Measurements from ENCODE around the gene OR14J1.
"Not testable (repeated sequence)": the region's sequence is repeated elsewhere in the genome, so short reads cannot be mapped to it uniquely, and the experiment has no call there.

Gene OR14J1

DNA sequence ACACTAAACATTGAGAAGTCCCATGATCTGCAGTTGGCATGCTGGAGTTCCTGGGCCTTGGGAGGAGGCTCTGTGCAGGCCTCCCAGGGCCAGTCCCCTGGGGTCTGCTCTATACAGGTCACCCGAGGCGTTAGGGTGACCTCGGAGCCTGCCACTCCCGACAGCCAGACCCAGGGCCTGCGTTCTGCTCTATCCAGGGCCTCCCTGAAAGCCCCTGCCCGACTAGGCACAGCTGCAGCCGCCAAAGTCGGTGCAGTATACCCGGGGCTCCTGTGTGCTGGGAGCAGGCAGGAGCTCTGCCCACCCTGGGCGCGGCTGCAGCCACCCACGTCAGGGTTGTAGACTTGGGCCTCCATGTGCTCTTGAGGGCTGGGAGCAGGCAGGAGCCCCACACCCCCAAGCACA lies 6.3 kb upstream of the OR14J1 start:
- no peaks in the 10 kb centered on the region for H3K79me1 ChIP-seq (ENCODE audit: low read length)
- no peaks in the 10 kb centered on the region for H3K36me3 ChIP-seq (ENCODE audit: control insufficient read depth, insufficient read depth, low read length)
- H2BK15ac ChIP-seq (replicated peaks; ENCODE audit: low read depth): no peak overlapping the region
- H4K5ac ChIP-seq (ENCODE audit: low read length): no peak overlapping the region
- no peak overlapping the region for H2AK5ac ChIP-seq (ENCODE audit: low read length)
- no peak overlapping the region for H3K4ac ChIP-seq (ENCODE audit: low read depth, low read length)
- H3K4me3 ChIP-seq (ENCODE audit: low read length): no peak overlapping the region
- no peak overlapping the region for H2BK120ac ChIP-seq (ENCODE audit: low read depth, low read length)
- H3K27me3 ChIP-seq (ENCODE audit: insufficient read depth, low read length, poor library complexity): no peaks in the 10 kb centered on the region
- no peaks in the 10 kb centered on the region for H3K79me2 ChIP-seq (ENCODE audit: control insufficient read depth, insufficient read depth, low read length)
- H2BK5ac ChIP-seq (ENCODE audit: low read length): no peak overlapping the region
- no peak overlapping the region for H3K4me2 ChIP-seq (ENCODE audit: low read length)
- H3K56ac ChIP-seq (ENCODE audit: low read length): no peak overlapping the region
- no peak overlapping the region for H3K23ac ChIP-seq (ENCODE audit: low read length)
- no CpG with 5 or more reads among the region's 12 CpGs for WGBS (ENCODE audit: extremely low coverage, insufficient coverage, low lambda C conversion rate)
- H3K18ac ChIP-seq (ENCODE audit: low read length): no peak overlapping the region
- H3K4me1 ChIP-seq (ENCODE audit: control insufficient read depth, low read depth, low read length): no peaks in the 10 kb centered on the region
- no peak overlapping the region for H3K9ac ChIP-seq (ENCODE audit: low read length)
- DNase-seq: no peak
- no peak overlapping the region for H4K8ac ChIP-seq (ENCODE audit: low read depth, low read length)
- H3K27ac ChIP-seq (ENCODE audit: low read depth, low read length): no peak overlapping the region

DNA sequence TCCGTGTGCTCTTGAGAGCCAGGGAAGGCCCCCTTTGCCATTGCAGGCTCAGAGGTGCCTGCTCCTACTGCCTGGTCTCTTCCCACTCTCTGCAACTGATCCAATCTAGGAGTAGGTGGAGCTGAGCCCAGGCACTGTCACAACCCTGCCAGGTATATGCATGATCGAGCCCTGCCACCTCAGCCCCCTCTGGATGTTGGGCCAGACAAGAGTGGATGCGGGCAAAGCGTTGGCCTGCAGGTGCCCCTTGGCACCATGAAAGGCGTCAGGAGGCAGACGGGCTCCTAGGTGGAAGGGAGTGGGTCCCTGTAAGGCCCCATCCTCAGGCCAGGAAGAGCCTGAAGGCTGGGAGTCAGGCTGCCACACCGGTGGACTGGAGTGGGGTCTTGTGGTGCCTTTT lies 5.9 kb upstream of the OR14J1 start:
- Histone ChIP-seq H3K9ac (ENCODE audit: low read length) (no peak overlapping the region), H3K23ac (ENCODE audit: low read length) (no peak overlapping the region), H3K4me1 (ENCODE audit: control insufficient read depth, low read depth, low read length) (no peaks in the 10 kb centered on the region), H2BK15ac (replicated peaks; ENCODE audit: low read depth) (no peak overlapping the region), H3K4ac (ENCODE audit: low read depth, low read length) (no peak overlapping the region), H3K27ac (ENCODE audit: low read depth, low read length) (no peak overlapping the region), H3K36me3 (ENCODE audit: control insufficient read depth, insufficient read depth, low read length) (no peaks in the 10 kb centered on the region), H3K27me3 (ENCODE audit: insufficient read depth, low read length, poor library complexity) (no peaks in the 10 kb centered on the region), H4K8ac (ENCODE audit: low read depth, low read length) (no peak overlapping the region), H2BK5ac (ENCODE audit: low read length) (no peak overlapping the region), H3K79me1 (ENCODE audit: low read length) (no peaks in the 10 kb centered on the region), H4K5ac (ENCODE audit: low read length) (no peak overlapping the region), H3K18ac (ENCODE audit: low read length) (no peak overlapping the region), H3K56ac (ENCODE audit: low read length) (no peak overlapping the region), H2BK120ac (ENCODE audit: low read depth, low read length) (no peak overlapping the region), H3K79me2 (ENCODE audit: control insufficient read depth, insufficient read depth, low read length) (no peaks in the 10 kb centered on the region), H3K4me3 (ENCODE audit: low read length) (no peak overlapping the region), H2AK5ac (ENCODE audit: low read length) (no peak overlapping the region), H3K4me2 (ENCODE audit: low read length) (no peak overlapping the region)
- WGBS (ENCODE audit: extremely low coverage, insufficient coverage, low lambda C conversion rate): no CpG with 5 or more reads among the region's 7 CpGs
- DNase-seq: no peak

DNA sequence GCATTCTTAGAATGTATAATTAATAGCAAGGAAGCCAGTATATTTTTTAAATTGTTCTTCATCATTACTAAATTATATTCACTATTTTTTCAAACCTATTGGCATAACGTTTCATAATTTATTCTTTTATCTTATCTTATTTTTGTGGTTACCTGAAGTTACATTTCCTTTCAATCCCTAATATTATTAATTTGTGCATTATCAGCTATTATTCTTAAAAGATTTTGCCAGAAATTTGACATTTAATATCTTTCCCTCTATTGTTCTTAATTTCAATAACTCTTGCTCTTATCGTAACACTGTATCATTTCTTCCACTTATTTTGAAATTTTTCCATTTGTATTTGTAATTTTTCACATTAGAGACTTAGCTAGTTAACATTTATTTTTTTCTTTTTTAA lies 18.4 kb downstream of the OR14J1 start:
- no peak overlapping the region for H3K4ac ChIP-seq (ENCODE audit: low read depth, low read length)
- no peak overlapping the region for H3K56ac ChIP-seq (ENCODE audit: low read length)
- H2BK15ac ChIP-seq (replicated peaks; ENCODE audit: low read depth): no peak overlapping the region
- H3K23ac ChIP-seq (ENCODE audit: low read length): no peak overlapping the region
- H2BK5ac ChIP-seq (ENCODE audit: low read length): no peak overlapping the region
- H3K27me3 ChIP-seq (ENCODE audit: insufficient read depth, low read length, poor library complexity): no peaks in the 10 kb centered on the region
- H2BK120ac ChIP-seq (ENCODE audit: low read depth, low read length): no peak overlapping the region
- no peak overlapping the region for H3K4me2 ChIP-seq (ENCODE audit: low read length)
- no peak overlapping the region for H3K9ac ChIP-seq (ENCODE audit: low read length)
- WGBS (ENCODE audit: extremely low coverage, insufficient coverage, low lambda C conversion rate): 100% methylated on average over 1 of the region's 2 CpGs
- no peaks in the 10 kb centered on the region for H3K79me1 ChIP-seq (ENCODE audit: low read length)
- H3K36me3 ChIP-seq (ENCODE audit: control insufficient read depth, insufficient read depth, low read length): no peaks in the 10 kb centered on the region
- H3K27ac ChIP-seq (ENCODE audit: low read depth, low read length): no peak overlapping the region
- no peak overlapping the region for H4K8ac ChIP-seq (ENCODE audit: low read depth, low read length)
- H3K18ac ChIP-seq (ENCODE audit: low read length): no peak overlapping the region
- no peak overlapping the region for H3K4me3 ChIP-seq (ENCODE audit: low read length)
- no peaks in the 10 kb centered on the region for H3K4me1 ChIP-seq (ENCODE audit: control insufficient read depth, low read depth, low read length)
- DNase-seq: no peak
- H4K5ac ChIP-seq (ENCODE audit: low read length): no peak overlapping the region
- no peaks in the 10 kb centered on the region for H3K79me2 ChIP-seq (ENCODE audit: control insufficient read depth, insufficient read depth, low read length)
- no peak overlapping the region for H2AK5ac ChIP-seq (ENCODE audit: low read length)

DNA sequence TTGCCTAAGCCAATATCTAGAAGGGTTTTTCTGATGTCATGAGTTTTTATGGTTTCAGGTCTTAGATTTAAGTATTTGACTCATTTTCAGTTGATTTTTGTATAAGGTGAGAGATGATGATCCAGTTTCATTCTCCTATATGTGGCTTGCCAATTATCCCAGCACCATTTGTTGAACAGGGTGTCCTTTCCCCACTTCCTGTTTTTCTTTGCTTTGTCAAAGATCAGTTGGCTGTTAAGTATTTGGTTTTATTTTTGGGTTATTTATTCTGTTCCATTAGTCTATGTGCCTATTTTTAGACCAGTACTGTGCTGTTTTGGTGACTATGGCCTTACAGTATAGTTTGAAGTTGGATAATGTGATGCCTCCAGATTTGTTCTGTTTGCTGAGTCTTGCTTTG lies 21.8 kb downstream of the OR14J1 start:
- not testable (repeated sequence) for H3K36me3 ChIP-seq (ENCODE audit: control insufficient read depth, insufficient read depth, low read length); H3K56ac ChIP-seq (ENCODE audit: low read length); H2BK5ac ChIP-seq (ENCODE audit: low read length); H3K79me2 ChIP-seq (ENCODE audit: control insufficient read depth, insufficient read depth, low read length); H2AK5ac ChIP-seq (ENCODE audit: low read length); H3K27me3 ChIP-seq (ENCODE audit: insufficient read depth, low read length, poor library complexity); H3K9ac ChIP-seq (ENCODE audit: low read length); H3K4me2 ChIP-seq (ENCODE audit: low read length); H4K8ac ChIP-seq (ENCODE audit: low read depth, low read length); DNase-seq; H3K4me1 ChIP-seq (ENCODE audit: control insufficient read depth, low read depth, low read length); H3K18ac ChIP-seq (ENCODE audit: low read length); H3K4ac ChIP-seq (ENCODE audit: low read depth, low read length); H2BK120ac ChIP-seq (ENCODE audit: low read depth, low read length); H4K5ac ChIP-seq (ENCODE audit: low read length); H3K4me3 ChIP-seq (ENCODE audit: low read length); H3K23ac ChIP-seq (ENCODE audit: low read length); H3K79me1 ChIP-seq (ENCODE audit: low read length); H3K27ac ChIP-seq (ENCODE audit: low read depth, low read length); H2BK15ac ChIP-seq (replicated peaks; ENCODE audit: low read depth)

DNA sequence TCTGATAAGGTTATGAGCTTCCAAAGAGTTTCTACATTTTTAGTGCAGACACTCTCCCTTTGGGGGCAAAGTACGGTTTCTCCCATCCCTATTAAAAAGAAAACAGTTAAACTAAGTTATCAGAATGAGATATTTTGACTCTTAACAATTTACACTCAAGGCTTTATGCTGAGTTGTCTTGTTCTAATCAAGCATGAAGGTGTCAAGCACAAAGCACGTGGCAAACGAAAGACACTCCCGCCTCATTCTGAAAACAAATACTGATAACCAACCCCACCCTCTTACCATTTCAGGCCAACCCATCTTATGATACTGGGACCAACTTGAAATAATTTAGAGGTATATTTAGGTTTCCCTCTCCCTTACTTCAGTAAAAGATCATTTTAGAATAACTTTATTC lies 24.3 kb downstream of the OR14J1 start:
- Histone ChIP-seq H2BK5ac (ENCODE audit: low read length) (no peak overlapping the region), H3K4me2 (ENCODE audit: low read length) (no peak overlapping the region), H4K8ac (ENCODE audit: low read depth, low read length) (no peak overlapping the region), H3K4ac (ENCODE audit: low read depth, low read length) (no peak overlapping the region), H3K27me3 (ENCODE audit: insufficient read depth, low read length, poor library complexity) (no peaks in the 10 kb centered on the region), H3K36me3 (ENCODE audit: control insufficient read depth, insufficient read depth, low read length) (no peaks in the 10 kb centered on the region), H3K18ac (ENCODE audit: low read length) (no peak overlapping the region), H3K4me3 (ENCODE audit: low read length) (no peak overlapping the region), H3K23ac (ENCODE audit: low read length) (no peak overlapping the region), H3K27ac (ENCODE audit: low read depth, low read length) (no peak overlapping the region), H4K5ac (ENCODE audit: low read length) (no peak overlapping the region), H3K79me1 (ENCODE audit: low read length) (no peaks in the 10 kb centered on the region), H3K79me2 (ENCODE audit: control insufficient read depth, insufficient read depth, low read length) (no peaks in the 10 kb centered on the region), H2BK15ac (replicated peaks; ENCODE audit: low read depth) (no peak overlapping the region), H3K9ac (ENCODE audit: low read length) (no peak overlapping the region), H2BK120ac (ENCODE audit: low read depth, low read length) (no peak overlapping the region), H3K56ac (ENCODE audit: low read length) (no peak overlapping the region), H2AK5ac (ENCODE audit: low read length) (no peak overlapping the region), H3K4me1 (ENCODE audit: control insufficient read depth, low read depth, low read length) (no peaks in the 10 kb centered on the region)
- WGBS (ENCODE audit: extremely low coverage, insufficient coverage, low lambda C conversion rate): no CpG with 5 or more reads among the region's 4 CpGs
- no peak for DNase-seq

DNA sequence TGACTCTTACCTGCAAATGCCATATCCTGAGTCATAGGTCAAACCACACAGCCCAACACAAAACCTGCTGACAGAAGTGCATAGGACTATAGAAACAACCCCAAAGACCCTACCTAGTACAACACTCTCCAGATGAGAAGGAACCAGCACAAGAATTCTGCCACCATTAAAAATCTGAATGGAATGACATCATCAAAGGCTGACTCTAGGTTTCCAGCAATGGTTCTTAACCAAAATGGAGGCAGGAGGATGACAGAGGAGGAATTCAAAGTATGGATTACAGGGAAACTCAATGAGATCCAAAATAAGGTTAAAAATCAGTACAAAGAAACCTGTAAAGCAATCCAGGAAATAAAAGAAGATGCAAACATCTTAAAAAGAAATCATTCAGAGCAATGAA lies 31.2 kb downstream of the OR14J1 start:
- Histone ChIP-seq H3K27me3 (ENCODE audit: insufficient read depth, low read length, poor library complexity) (no peaks in the 10 kb centered on the region), H3K18ac (ENCODE audit: low read length) (no peak overlapping the region), H4K5ac (ENCODE audit: low read length) (no peak overlapping the region), H3K56ac (ENCODE audit: low read length) (no peak overlapping the region), H3K79me2 (ENCODE audit: control insufficient read depth, insufficient read depth, low read length) (no peaks in the 10 kb centered on the region), H3K9ac (ENCODE audit: low read length) (no peak overlapping the region), H4K8ac (ENCODE audit: low read depth, low read length) (no peak overlapping the region), H2AK5ac (ENCODE audit: low read length) (no peak overlapping the region), H2BK15ac (replicated peaks; ENCODE audit: low read depth) (no peak overlapping the region), H3K4ac (ENCODE audit: low read depth, low read length) (no peak overlapping the region), H3K36me3 (ENCODE audit: control insufficient read depth, insufficient read depth, low read length) (no peaks in the 10 kb centered on the region), H3K23ac (ENCODE audit: low read length) (no peak overlapping the region), H3K4me3 (ENCODE audit: low read length) (no peak overlapping the region), H3K4me2 (ENCODE audit: low read length) (no peak overlapping the region), H3K4me1 (ENCODE audit: control insufficient read depth, low read depth, low read length) (no peaks in the 10 kb centered on the region), H2BK120ac (ENCODE audit: low read depth, low read length) (no peak overlapping the region), H3K79me1 (ENCODE audit: low read length) (no peaks in the 10 kb centered on the region), H2BK5ac (ENCODE audit: low read length) (no peak overlapping the region), H3K27ac (ENCODE audit: low read depth, low read length) (no peak overlapping the region)
- no peak for DNase-seq
